HepG2 (cell line): Measurements from ENCODE around the gene NRSN2. TPM values are rescaled to one million over a fixed set of nuclear protein-coding genes. Genes with fewer than 3 reads are reported as not detected.

Source experiments
- CEBPG ChIP-seq: IDR thresholded peaks from 2 replicates; pipeline ENCODE4 v1.6.1; 2016
- IRF2 ChIP-seq: IDR thresholded peaks from 2 replicates; pipeline ENCODE4 v1.6.1; 2018; ENCODE audit warnings: missing genetic modification reagents, missing compliant biosample characterization
- NR2F6 ChIP-seq, 2 experiments: IDR thresholded peaks; 2 replicates each; pipeline ENCODE4 v1.6.1; 2016; ENCODE audit warnings: antibody characterized with exemption in 1 of 2, mild to moderate bottlenecking in 1 of 2
- RBAK ChIP-seq: sonication (generic); formaldehyde crosslinking; IDR thresholded peaks from 2 replicates; pipeline ENCODE4 v1.5.1; 2020; ENCODE audit warnings: mild to moderate bottlenecking, missing genetic modification reagents
- STAG1 ChIP-seq: sonication (generic); formaldehyde crosslinking; IDR thresholded peaks from 2 replicates; pipeline ENCODE4 v1.4.0; 2020; ENCODE audit warnings: missing genetic modification reagents
- TFDP2 ChIP-seq: sonication (generic); formaldehyde crosslinking; IDR thresholded peaks from 2 replicates; pipeline ENCODE4 v1.4.0; 2020; ENCODE audit warnings: missing genetic modification reagents
- ZNF281 ChIP-seq: sonication (generic); formaldehyde crosslinking; IDR thresholded peaks from 2 replicates; pipeline ENCODE4 v1.4.0; 2020; ENCODE audit warnings: missing genetic modification reagents, borderline replicate concordance
- ZNF407 ChIP-seq: sonication (generic); formaldehyde crosslinking; IDR thresholded peaks from one replicate; pipeline ENCODE4 v1.5.1; 2020; ENCODE audit warnings: mild to moderate bottlenecking, missing genetic modification reagents; ENCODE audit errors: not compliant biosample characterization
- ZNF451 ChIP-seq: sonication (generic); formaldehyde crosslinking; IDR thresholded peaks from 2 replicates; pipeline ENCODE4 v1.5.0; 2020; ENCODE audit warnings: mild to moderate bottlenecking, missing genetic modification reagents
- ZNF772 ChIP-seq: sonication (generic); formaldehyde crosslinking; IDR thresholded peaks from 2 replicates; pipeline ENCODE4 v1.5.0; 2020; ENCODE audit warnings: mild to moderate bottlenecking, missing genetic modification reagents
- ZNF780A ChIP-seq: sonication (generic); formaldehyde crosslinking; IDR thresholded peaks from 2 replicates; pipeline ENCODE4 v1.8.0; 2022; ENCODE audit warnings: mild to moderate bottlenecking, missing genetic modification reagents, moderate library complexity
- ZNF784 ChIP-seq: sonication (generic); formaldehyde crosslinking; IDR thresholded peaks from 2 replicates; pipeline ENCODE4 v1.5.1; 2020; ENCODE audit warnings: missing genetic modification reagents, mild to moderate bottlenecking, borderline replicate concordance
- ZSCAN29 ChIP-seq: sonication (generic); formaldehyde crosslinking; conservative IDR thresholded peaks from 2 replicates; pipeline ENCODE4 v1.4.0; 2020; ENCODE audit warnings: mild to moderate bottlenecking, missing genetic modification reagents
- polyA plus RNA-seq, 8 experiments: library from polyadenylated mRNA; depleted of rRNA in 3 of 8; stranded (reverse) in 7 of 8; unstranded in 1 of 8; fragments of >200 nt; fragmentation: Illumina TruSeq in 4 of 8; extraction: Trizol in 4 of 8; gene quantifications; 2 replicates each; pipeline versions ENCODE4 v1.2.1 to v1.2.3, GENCODE V29; 2011 to 2016; ENCODE audit warnings: low read depth in 4 of 8, missing spikeins in 1 of 8, mixed read lengths in 1 of 8; ENCODE audit not compliant: insufficient read depth in 1 of 8
- total RNA-seq, 5 experiments: library from RNA; depleted of rRNA; stranded (reverse); fragments of >200 nt; fragmentation: Illumina TruSeq; extraction: Trizol; gene quantifications; 2 replicates each; pipeline ENCODE4 v1.2.3, GENCODE V29; 2016; ENCODE audit warnings: low read depth in 1 of 5

NRSN2 gene
- total and polyA plus RNA-seq, 2 of the 13 experiments (the other 11 are each of a cell fraction or from before 2014, with no cell fraction given) = 32.3 to 49.4 TPM

- TF ChIP-seq ZNF407 (CRISPR knock-in tag) (no peak), RBAK (CRISPR knock-in tag) (0 out of 2 replicates have a peak, but pooled peaks have one; percentile 38), ZNF451 (CRISPR knock-in tag) (peak; percentile 65; the same call in 1 of the 2 replicates), ZNF784 (CRISPR knock-in tag) (0 out of 2 replicates have a peak, but pooled peaks have one; percentile 12), ZNF772 (CRISPR knock-in tag) (peak; percentile 25; the same call in 1 of the 2 replicates), CEBPG (CRISPR knock-in tag) (peak; percentile 99), ZSCAN29 (no peak), ZNF780A (CRISPR knock-in tag) (no peak), ZNF281 (CRISPR knock-in tag) (peak; percentile 95), IRF2 (CRISPR knock-in tag) (peak; percentile 98), TFDP2 (CRISPR knock-in tag) (peak; percentile 8), STAG1 (CRISPR knock-in tag) (no peak), NR2F6 (IDR thresholded peaks at IDR 0.05) (peak; percentile 57; the same call in 1 of the 2 replicates), NR2F6 (CRISPR knock-in tag; IDR thresholded peaks at IDR 0.05) (peak; percentile 68)
Observed at GRCh38 chr20:401682-402495, 55.0 kb downstream of the NRSN2 start (continued).
